Stimulated activated naive B cell treated with anti-CD40 and anti-IgM and Interleukin-4, amounts not matched to agents 10 μg/mL and 1 μg/mL and 100 μg/mL, for 72 hours (primary cell): ENCODE measurements around the gene TMEM271.
"Not testable (repeated sequence)": the region's sequence is repeated elsewhere in the genome, so short reads cannot be mapped to it uniquely, and the experiment has no call there.

Source experiments
- ATAC-seq, 2 donors: fragments of 150-1000 bp; cut with Tn5 transposase; replicated peaks; 2 replicates each; pipeline ENCODE4 v1.10.0; 2021; ENCODE audit warnings: moderate library complexity in 1 of 2
- DNase-seq: peaks from one replicate; pipeline ENCODE4 v3.0.0; 2021
- H3K27ac Mint-ChIP-seq: one replicate; pipeline ENCODE4 v1.8.0; 2022; ENCODE audit warnings: mild to moderate bottlenecking, mixed read lengths
- H3K27me3 Mint-ChIP-seq, 2 donors: one replicate each; pipeline ENCODE4 v1.8.0; 2022; ENCODE audit warnings: mixed read lengths in 2 of 2
- H3K36me3 Mint-ChIP-seq, 2 donors: one replicate each; pipeline ENCODE4 v1.8.0; 2022; ENCODE audit warnings: mixed read lengths in 2 of 2, mild to moderate bottlenecking in 1 of 2
- H3K4me1 Mint-ChIP-seq, 2 donors: one replicate each; pipeline ENCODE4 v1.8.0; 2022; ENCODE audit warnings: mixed read lengths in 2 of 2, mild to moderate bottlenecking in 1 of 2
- H3K4me3 Mint-ChIP-seq, 2 donors: one replicate each; pipeline ENCODE4 v1.8.0; 2022; ENCODE audit warnings: mild to moderate bottlenecking in 2 of 2, mixed read lengths in 2 of 2, moderate library complexity in 1 of 2
- H3K9me3 Mint-ChIP-seq, 2 donors: one replicate each; pipeline ENCODE4 v1.8.0; 2022; ENCODE audit warnings: mixed read lengths in 2 of 2, mild to moderate bottlenecking in 1 of 2

TMEM271 gene

GRCh38 chr4:568351-568652 is 7.8 kb downstream of the TMEM271 start:
- no peak for DNase-seq
- ATAC-seq, result no peak
- H3K4me3 Mint-ChIP-seq, result no peak overlapping the region
- peaks cover 52 to 57% of the 10 kb centered on the region in 2 donors for H3K27me3 Mint-ChIP-seq
- H3K36me3 Mint-ChIP-seq, result peaks cover 0 to 4% of the 10 kb centered on the region in 2 donors
- no peaks in the 10 kb centered on the region for H3K4me1 Mint-ChIP-seq
- peaks cover 22 to 28% of the 10 kb centered on the region in 2 donors for H3K9me3 Mint-ChIP-seq
- no peak overlapping the region for H3K27ac Mint-ChIP-seq

GRCh38 chr4:567457-568350 is 8.4 kb downstream of the TMEM271 start:
- ATAC-seq, result no peak
- Mint-ChIP-seq H3K27me3 (peaks cover 46 to 51% of the 10 kb centered on the region in 2 donors), H3K27ac (no peak overlapping the region), H3K9me3 (peaks cover 28 to 34% of the 10 kb centered on the region in 2 donors), H3K4me1 (no peaks in the 10 kb centered on the region), H3K36me3 (peaks cover 0 to 4% of the 10 kb centered on the region in 2 donors), H3K4me3 (no peak overlapping the region)
- no peak for DNase-seq

- DNase-seq, result no peak
- peaks cover 36 to 41% of the 10 kb centered on the region in 2 donors for H3K27me3 Mint-ChIP-seq
- H3K27ac Mint-ChIP-seq, result no peak overlapping the region
- H3K36me3 Mint-ChIP-seq, result no peaks in the 10 kb centered on the region
- H3K4me1 Mint-ChIP-seq, result no peaks in the 10 kb centered on the region
- peaks cover 29 to 34% of the 10 kb centered on the region in 2 donors for H3K9me3 Mint-ChIP-seq
- H3K4me3 Mint-ChIP-seq, result no peak overlapping the region
- ATAC-seq, result no peak
Measured at GRCh38 chr4:566508-567295, 9.4 kb downstream of the TMEM271 start.

- Mint-ChIP-seq H3K4me1 (no peaks in the 10 kb centered on the region), H3K36me3 (no peaks in the 10 kb centered on the region), H3K4me3 (no peak overlapping the region), H3K27me3 (peaks cover 30 to 35% of the 10 kb centered on the region in 2 donors), H3K27ac (no peak overlapping the region), H3K9me3 (peaks cover 29 to 34% of the 10 kb centered on the region in 2 donors)
- ATAC-seq (no peak), DNase-seq (no peak)
Measured at GRCh38 chr4:566035-566434, 10.1 kb downstream of the TMEM271 start.

GRCh38 chr4:565614-566013 is 10.5 kb downstream of the TMEM271 start:
- Mint-ChIP-seq H3K9me3 (peaks cover 29 to 34% of the 10 kb centered on the region in 2 donors), H3K27me3 (peaks cover 26 to 31% of the 10 kb centered on the region in 2 donors)
- not testable (repeated sequence) for H3K4me3 Mint-ChIP-seq, H3K27ac Mint-ChIP-seq, H3K36me3 Mint-ChIP-seq, DNase-seq, H3K4me1 Mint-ChIP-seq, ATAC-seq

- ATAC-seq, H3K4me3 Mint-ChIP-seq, H3K36me3 Mint-ChIP-seq, H3K4me1 Mint-ChIP-seq, DNase-seq, H3K27ac Mint-ChIP-seq: not testable (repeated sequence)
- Mint-ChIP-seq H3K9me3 (peaks cover 29 to 34% of the 10 kb centered on the region in 2 donors), H3K27me3 (peaks cover 9 to 12% of the 10 kb centered on the region in 2 donors)
Measured at GRCh38 chr4:562458-562857, 13.6 kb downstream of the TMEM271 start.

- H3K27me3 Mint-ChIP-seq, result peaks cover 4 to 5% of the 10 kb centered on the region in 2 donors
- DNase-seq (no peak), ATAC-seq (no peak)
- no peak overlapping the region for H3K27ac Mint-ChIP-seq
- H3K4me3 Mint-ChIP-seq, result no peak overlapping the region
- peaks cover 0 to 1% of the 10 kb centered on the region in 2 donors for H3K36me3 Mint-ChIP-seq
- peaks cover 31 to 34% of the 10 kb centered on the region in 2 donors for H3K9me3 Mint-ChIP-seq
- no peaks in the 10 kb centered on the region for H3K4me1 Mint-ChIP-seq
Measured at GRCh38 chr4:561426-561825, 14.7 kb downstream of the TMEM271 start.

GRCh38 chr4:560731-561291 is 15.3 kb downstream of the TMEM271 start:
- Mint-ChIP-seq H3K4me3 (no peak overlapping the region), H3K27me3 (peaks cover 4 to 5% of the 10 kb centered on the region in 2 donors), H3K9me3 (peaks cover 28 to 34% of the 10 kb centered on the region in 2 donors), H3K27ac (no peak overlapping the region), H3K36me3 (peaks cover 0 to 1% of the 10 kb centered on the region in 2 donors), H3K4me1 (no peaks in the 10 kb centered on the region)
- ATAC-seq (no peak), DNase-seq (no peak)

GRCh38 chr4:560061-560460 is 16.0 kb downstream of the TMEM271 start:
- no peak for ATAC-seq
- peaks cover 23 to 28% of the 10 kb centered on the region in 2 donors for H3K9me3 Mint-ChIP-seq
- no peaks in the 10 kb centered on the region for H3K4me1 Mint-ChIP-seq
- peaks cover 0 to 5% of the 10 kb centered on the region in 2 donors for H3K27me3 Mint-ChIP-seq
- peaks cover 0 to 1% of the 10 kb centered on the region in 2 donors for H3K36me3 Mint-ChIP-seq
- no peak for DNase-seq
- H3K27ac Mint-ChIP-seq, result no peak overlapping the region
- H3K4me3 Mint-ChIP-seq, result no peak overlapping the region

- Mint-ChIP-seq H3K27me3 (peaks cover 5 to 12% of the 10 kb centered on the region in 2 donors), H3K36me3 (peaks cover 0 to 1% of the 10 kb centered on the region in 2 donors), H3K4me1 (no peaks in the 10 kb centered on the region), H3K4me3 (no peak overlapping the region), H3K27ac (no peak overlapping the region), H3K9me3 (peaks cover 0 to 4% of the 10 kb centered on the region in 2 donors)
- DNase-seq, result no peak
- no peak for ATAC-seq
Measured at GRCh38 chr4:555566-556275, 20.4 kb downstream of the TMEM271 start.

- not testable (repeated sequence) for H3K9me3 Mint-ChIP-seq, H3K27ac Mint-ChIP-seq, H3K4me1 Mint-ChIP-seq, H3K4me3 Mint-ChIP-seq, H3K27me3 Mint-ChIP-seq, DNase-seq, H3K36me3 Mint-ChIP-seq
- peak in 1 of 2 donors; percentile 45 for ATAC-seq
Measured at GRCh38 chr4:554793-555320, 21.2 kb downstream of the TMEM271 start.

GRCh38 chr4:552019-552418 is 24.1 kb downstream of the TMEM271 start:
- Mint-ChIP-seq H3K27me3 (peaks cover 18 to 19% of the 10 kb centered on the region in 2 donors), H3K36me3 (no peaks in the 10 kb centered on the region), H3K4me1 (no peaks in the 10 kb centered on the region), H3K27ac (no peak overlapping the region), H3K4me3 (no peak overlapping the region), H3K9me3 (peaks cover 0 to 7% of the 10 kb centered on the region in 2 donors)
- DNase-seq (no peak), ATAC-seq (no peak)

- not testable (repeated sequence) for DNase-seq, H3K4me1 Mint-ChIP-seq, H3K4me3 Mint-ChIP-seq, H3K36me3 Mint-ChIP-seq, ATAC-seq, H3K27ac Mint-ChIP-seq, H3K9me3 Mint-ChIP-seq
- H3K27me3 Mint-ChIP-seq, result peaks cover 18 to 27% of the 10 kb centered on the region in 2 donors
Measured at GRCh38 chr4:550268-550667, 25.8 kb downstream of the TMEM271 start.

- Mint-ChIP-seq H3K9me3 (peaks cover 5 to 6% of the 10 kb centered on the region in 2 donors), H3K4me3 (no peak overlapping the region)
Measured at GRCh38 chr4:548976-549375, 27.1 kb downstream of the TMEM271 start.

More at GRCh38 chr4:548976-549375, 27.1 kb downstream of the TMEM271 start:
- H3K36me3 Mint-ChIP-seq, result peaks cover 0 to 4% of the 10 kb centered on the region in 2 donors
- ATAC-seq (no peak), DNase-seq (no peak)
- H3K27ac Mint-ChIP-seq, result no peak overlapping the region
- H3K27me3 Mint-ChIP-seq, result peaks cover 18 to 27% of the 10 kb centered on the region in 2 donors
- no peaks in the 10 kb centered on the region for H3K4me1 Mint-ChIP-seq
